ENCODE measurements around the gene ACSL3.

GRCh38 chr2:222907048-222907447 is 46.2 kb downstream of the ACSL3 start:
- no peak for TF ChIP-seq CTCF (IDR thresholded peaks at IDR 0.05)
- TF ChIP-seq POLR2A (IDR thresholded peaks at IDR 0.05), result no peak
